SJSA1 (cell line): ENCODE measurements around the gene TPST2. TPM values are rescaled to one million over a fixed set of nuclear protein-coding genes. Genes with fewer than 3 reads are reported as not detected.

Source experiments
- DNase-seq, 2 experiments: peaks; one replicate each; pipeline ENCODE4 v3.0.0-alpha.2; 2015 to 2020; ENCODE audit warnings: low spot score in 2 of 2, low read depth in 1 of 2
- H3K27ac ChIP-seq: fragments of 250-450 bp; sonication (Bioruptor Pico); 2 replicates; pipeline ENCODE4 v1.5.1; 2020; ENCODE audit warnings: mild to moderate bottlenecking, moderate library complexity
- H3K27me3 ChIP-seq: fragments of 250-450 bp; sonication (Bioruptor Pico); replicated peaks from 2 replicates; pipeline ENCODE4 v1.5.1; 2020; ENCODE audit warnings: mild to moderate bottlenecking, moderate library complexity
- H3K36me3 ChIP-seq: fragments of 250-450 bp; sonication (Bioruptor Pico); 2 replicates; pipeline ENCODE4 v1.5.1; 2020; ENCODE audit warnings: mild to moderate bottlenecking
- H3K4me1 ChIP-seq: fragments of 250-450 bp; sonication (Bioruptor Pico); replicated peaks from 2 replicates; pipeline ENCODE4 v1.6.1; 2021; ENCODE audit warnings: mild to moderate bottlenecking
- H3K4me3 ChIP-seq: fragments of 250-450 bp; sonication (Bioruptor Pico); 2 replicates; pipeline ENCODE4 v1.5.1; 2020; ENCODE audit warnings: mild to moderate bottlenecking
- H3K9me3 ChIP-seq: fragments of 250-450 bp; sonication (Bioruptor Pico); replicated peaks from 2 replicates; pipeline ENCODE4 v1.5.1; 2020; ENCODE audit warnings: mild to moderate bottlenecking
- total RNA-seq: library from RNA; depleted of rRNA; stranded (reverse); fragments of >200 nt; shearing (Covaris generic); gene quantifications from 2 replicates; pipeline ENCODE4 v1.2.3, GENCODE V29; 2014

The TPST2 gene
- total RNA-seq, 1 experiment from 2014 or later: 34.8 TPM

GRCh38 chr22:26602127-26602526 is 12.2 kb upstream of the TPST2 start:
- no peak for DNase-seq
- Histone ChIP-seq H3K27me3 (no peaks in the 10 kb centered on the region), H3K4me3 (no peak overlapping the region), H3K27ac (no peak overlapping the region), H3K36me3 (no peaks in the 10 kb centered on the region), H3K9me3 (no peaks in the 10 kb centered on the region), H3K4me1 (peaks cover 13% of the 10 kb centered on the region)

DNA sequence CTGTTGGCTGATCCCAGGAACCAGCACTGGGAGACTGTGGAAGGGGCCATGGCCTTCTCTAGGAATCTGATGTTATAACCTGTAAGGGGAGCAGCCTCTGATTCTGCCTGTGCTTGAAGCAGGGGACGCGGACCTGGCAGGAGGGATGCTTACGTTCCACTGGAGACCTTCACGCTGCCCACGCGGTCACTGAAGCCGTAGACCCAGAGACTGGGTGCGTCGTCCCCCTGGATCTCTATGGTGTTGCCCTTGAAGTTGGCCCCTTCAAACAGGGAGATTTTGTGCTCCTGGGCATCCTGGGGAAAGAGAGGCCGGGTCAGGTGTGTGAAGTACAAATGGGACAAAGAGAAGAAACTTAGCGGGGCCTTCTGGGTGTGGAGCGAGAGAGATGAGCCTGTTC is 11.8 kb upstream of the TPST2 start:
- no peaks in the 10 kb centered on the region for H3K9me3 ChIP-seq
- no peak for DNase-seq
- H3K4me1 ChIP-seq: peaks cover 13% of the 10 kb centered on the region
- no peak overlapping the region for H3K27ac ChIP-seq
- H3K4me3 ChIP-seq: no peak overlapping the region
- no peaks in the 10 kb centered on the region for H3K36me3 ChIP-seq
- H3K27me3 ChIP-seq: no peaks in the 10 kb centered on the region

DNA sequence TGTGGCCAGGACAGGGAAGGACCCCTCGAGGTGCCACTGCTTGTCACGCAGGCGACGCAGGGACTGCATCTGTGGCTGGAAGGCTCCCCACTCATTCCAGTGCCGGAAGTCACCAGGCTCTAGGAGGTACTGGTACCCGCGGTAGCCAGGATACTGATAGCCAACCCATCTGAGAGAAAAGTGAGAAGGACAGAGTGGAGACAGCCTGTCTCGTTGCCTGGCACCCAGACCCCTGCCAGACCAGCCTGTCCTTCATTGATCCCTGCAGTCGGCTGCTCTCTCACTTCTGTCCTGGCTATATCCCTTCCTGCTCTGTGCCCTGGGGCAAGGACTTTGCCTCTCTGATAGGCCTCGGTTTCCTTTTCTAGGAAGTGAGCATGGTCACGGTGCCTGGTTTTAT is 9.6 kb upstream of the TPST2 start:
- no peak overlapping the region for H3K27ac ChIP-seq
- no peak overlapping the region for H3K4me3 ChIP-seq
- peaks cover 8% of the 10 kb centered on the region for H3K4me1 ChIP-seq
- no peak for DNase-seq
- no peaks in the 10 kb centered on the region for H3K27me3 ChIP-seq
- no peaks in the 10 kb centered on the region for H3K9me3 ChIP-seq
- no peaks in the 10 kb centered on the region for H3K36me3 ChIP-seq

GRCh38 chr22:26597480-26597879 is 7.5 kb upstream of the TPST2 start:
- Histone ChIP-seq H3K4me1 (no peaks in the 10 kb centered on the region), H3K4me3 (no peak overlapping the region), H3K9me3 (no peaks in the 10 kb centered on the region), H3K36me3 (no peaks in the 10 kb centered on the region), H3K27ac (no peak overlapping the region), H3K27me3 (no peaks in the 10 kb centered on the region)
- no peak for DNase-seq

DNA sequence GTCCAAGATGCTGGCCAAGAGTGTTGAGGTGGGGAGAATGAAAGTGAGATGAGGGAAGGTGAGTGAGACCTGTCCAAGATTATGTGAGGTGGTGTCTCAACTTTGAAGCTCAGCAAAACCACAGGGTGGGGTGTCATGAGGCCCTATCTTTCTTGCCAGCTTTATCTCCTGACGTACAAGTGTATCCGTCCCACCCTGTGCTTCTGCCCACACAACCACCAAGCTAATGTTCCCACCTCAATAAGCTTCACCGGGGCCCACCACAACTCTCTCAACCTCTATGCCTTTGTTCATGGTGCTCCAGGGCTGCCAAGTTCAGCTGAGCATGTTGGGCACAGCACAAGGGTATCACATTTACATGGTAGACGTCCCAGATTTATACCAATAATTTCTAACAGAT is 7.1 kb upstream of the TPST2 start:
- H3K36me3 ChIP-seq: no peaks in the 10 kb centered on the region
- H3K4me3 ChIP-seq: no peak overlapping the region
- no peaks in the 10 kb centered on the region for H3K9me3 ChIP-seq
- no peak for DNase-seq
- no peaks in the 10 kb centered on the region for H3K27me3 ChIP-seq
- H3K27ac ChIP-seq: no peak overlapping the region
- no peaks in the 10 kb centered on the region for H3K4me1 ChIP-seq

- no peaks in the 10 kb centered on the region for H3K27me3 ChIP-seq
- H3K4me1 ChIP-seq: peaks cover 10% of the 10 kb centered on the region
- H3K27ac ChIP-seq: no peak overlapping the region
- no peak for DNase-seq
- H3K9me3 ChIP-seq: no peaks in the 10 kb centered on the region
- no peak overlapping the region for H3K4me3 ChIP-seq
- H3K36me3 ChIP-seq: peaks cover 6% of the 10 kb centered on the region
Measured at GRCh38 chr22:26593763-26594162, 3.8 kb upstream of the TPST2 start.

DNA sequence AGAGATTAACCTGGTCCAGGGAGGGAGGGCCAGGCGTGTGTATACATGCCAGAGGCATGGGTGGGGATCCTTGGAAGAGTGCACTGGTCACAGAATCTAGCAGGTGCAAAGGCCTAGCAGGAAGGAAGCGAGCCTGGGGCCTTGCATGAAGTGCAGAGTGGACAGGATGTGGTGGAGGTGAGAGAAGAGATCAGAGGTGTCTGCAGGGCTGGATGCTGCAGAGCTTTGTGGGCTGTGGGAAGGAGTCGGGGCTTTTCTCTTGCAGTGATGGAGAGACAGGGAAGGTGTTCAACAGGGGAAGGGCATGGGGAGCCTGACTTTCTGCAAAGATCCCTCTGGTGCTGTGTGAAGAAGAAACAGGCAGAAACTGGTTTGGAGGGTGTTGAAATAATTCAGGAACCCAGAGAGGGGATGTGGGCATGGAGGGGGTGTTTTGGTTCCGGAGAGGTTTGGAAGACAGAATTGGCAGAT is 2.5 kb upstream of the TPST2 start:
- Histone ChIP-seq H3K4me1 (peaks cover 10% of the 10 kb centered on the region), H3K9me3 (no peaks in the 10 kb centered on the region), H3K36me3 (peaks cover 6% of the 10 kb centered on the region), H3K27me3 (no peaks in the 10 kb centered on the region), H3K4me3 (no peak overlapping the region), H3K27ac (no peak overlapping the region)
- DNase-seq: no peak

GRCh38 chr22:26589367-26589844 is 526 bp downstream of the TPST2 start:
- Histone ChIP-seq H3K27me3 (no peaks in the 10 kb centered on the region), H3K27ac (peak overlapping the region; percentile 54), H3K4me1 (peaks cover 22% of the 10 kb centered on the region), H3K4me3 (peak overlapping the region; percentile 94), H3K36me3 (peaks cover 6% of the 10 kb centered on the region), H3K9me3 (no peaks in the 10 kb centered on the region)
- peak; percentile 36 to 53 for DNase-seq

DNA sequence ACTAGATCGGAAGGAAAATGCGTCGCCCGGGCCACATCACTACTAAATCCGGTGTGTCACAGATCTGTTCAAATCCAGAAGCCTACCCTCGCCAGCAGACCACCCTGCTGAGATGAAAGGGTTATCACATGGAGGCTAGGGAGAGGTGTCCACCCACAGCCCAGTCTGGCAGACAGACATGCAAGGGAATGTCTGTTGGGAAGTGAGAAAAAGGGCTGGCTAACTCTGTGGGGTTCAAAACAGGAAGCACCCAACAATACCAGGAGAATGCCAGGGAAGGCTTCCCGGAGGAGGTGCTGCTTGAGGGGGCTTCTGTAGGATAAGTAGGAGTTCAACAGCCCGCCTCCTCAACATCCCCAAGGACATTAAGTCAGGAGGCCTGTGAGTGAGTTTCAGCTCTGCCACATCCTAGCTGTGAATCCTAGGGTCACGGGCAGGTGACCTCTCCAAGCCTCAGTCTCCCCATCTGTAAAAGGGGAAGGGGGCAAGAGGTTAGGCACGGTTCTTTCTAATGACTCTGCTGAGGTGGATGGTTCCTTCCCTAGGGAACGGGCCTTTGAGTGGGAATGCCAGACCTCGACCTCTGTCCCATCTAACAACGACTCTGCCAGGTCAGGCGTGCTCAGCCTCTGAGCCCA is 1.1 kb downstream of the TPST2 start:
- Histone ChIP-seq H3K9me3 (no peaks in the 10 kb centered on the region), H3K4me3 (peak overlapping the region; percentile 94), H3K27ac (no peak overlapping the region; the same call in 1 of the 2 replicates), H3K36me3 (peaks cover 10% of the 10 kb centered on the region), H3K4me1 (peaks cover 22% of the 10 kb centered on the region), H3K27me3 (no peaks in the 10 kb centered on the region)
- no peak for DNase-seq

GRCh38 chr22:26587991-26588613 is 1.8 kb downstream of the TPST2 start:
- no peak overlapping the region for H3K27ac ChIP-seq
- peaks cover 22% of the 10 kb centered on the region for H3K4me1 ChIP-seq
- H3K27me3 ChIP-seq: no peaks in the 10 kb centered on the region
- no peak overlapping the region for H3K4me3 ChIP-seq
- no peaks in the 10 kb centered on the region for H3K9me3 ChIP-seq
- no peak for DNase-seq
- peaks cover 13% of the 10 kb centered on the region for H3K36me3 ChIP-seq

DNA sequence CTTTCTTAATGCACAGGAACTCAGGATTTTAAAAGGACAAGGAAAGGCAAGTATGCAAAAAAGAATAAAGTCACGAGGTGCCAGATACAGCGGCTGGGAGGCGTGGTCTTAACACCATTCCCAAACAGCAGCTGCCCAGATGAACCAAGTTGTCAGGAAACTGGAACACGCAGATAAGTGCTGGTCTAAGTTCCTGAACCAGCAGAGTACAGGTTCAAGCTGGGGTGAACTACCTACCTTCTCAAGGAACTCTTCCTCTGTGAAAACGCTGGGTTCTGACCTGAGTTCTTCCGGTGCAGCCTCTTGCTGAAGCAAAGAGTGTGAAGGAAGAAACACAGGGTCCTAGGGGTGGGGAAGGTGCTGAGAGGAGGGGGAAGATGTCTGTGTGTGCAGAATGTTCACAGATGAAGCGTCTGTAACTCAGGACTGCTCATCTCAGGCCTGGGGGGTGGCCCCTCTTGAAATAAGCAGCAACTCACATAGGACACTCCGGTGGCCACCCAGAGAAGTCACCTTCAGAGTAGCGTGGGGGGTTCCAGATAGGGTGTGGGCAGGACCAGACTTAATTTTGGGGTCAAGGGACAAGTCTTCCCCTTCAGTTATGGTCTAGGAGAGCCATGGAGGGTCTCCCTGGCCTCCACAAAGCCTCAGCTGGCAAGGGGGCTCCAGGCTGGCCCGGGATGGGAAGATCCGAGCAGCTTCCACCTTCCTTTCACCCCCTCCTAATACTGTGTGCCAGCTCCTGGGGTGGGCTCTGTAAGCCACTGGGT is 3.2 kb downstream of the TPST2 start:
- Histone ChIP-seq H3K27ac (no peak overlapping the region), H3K9me3 (no peaks in the 10 kb centered on the region), H3K27me3 (no peaks in the 10 kb centered on the region), H3K4me3 (no peak overlapping the region), H3K36me3 (peaks cover 22% of the 10 kb centered on the region), H3K4me1 (peaks cover 22% of the 10 kb centered on the region)
- DNase-seq: no peak

GRCh38 chr22:26585104-26585790 is 4.7 kb downstream of the TPST2 start:
- no peaks in the 10 kb centered on the region for H3K9me3 ChIP-seq
- no peaks in the 10 kb centered on the region for H3K27me3 ChIP-seq
- peaks cover 16% of the 10 kb centered on the region for H3K4me1 ChIP-seq
- H3K4me3 ChIP-seq: no peak overlapping the region
- peaks cover 28% of the 10 kb centered on the region for H3K36me3 ChIP-seq
- no peak overlapping the region for H3K27ac ChIP-seq
- peak; percentile 76 to 89 for DNase-seq

DNA sequence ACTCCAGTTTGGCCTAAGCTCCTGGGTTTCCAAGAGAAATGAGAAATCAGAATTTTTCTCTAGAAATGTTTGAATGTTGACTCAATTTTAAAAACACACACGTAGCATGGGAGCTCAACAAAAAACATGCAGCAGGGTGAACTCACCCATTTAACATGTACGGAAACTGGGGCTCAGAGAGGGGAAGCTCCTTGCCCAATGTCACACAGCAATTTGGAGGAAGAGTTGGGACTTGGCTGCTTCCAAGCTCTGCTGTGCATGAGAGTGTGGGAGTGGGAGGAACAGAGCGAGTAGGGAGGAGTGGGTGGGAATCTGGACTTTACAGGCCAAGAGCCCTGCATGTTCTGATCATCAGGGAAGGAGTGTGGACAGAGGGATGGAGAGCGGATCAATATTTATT is 5.9 kb downstream of the TPST2 start:
- no peaks in the 10 kb centered on the region for H3K27me3 ChIP-seq
- H3K36me3 ChIP-seq: peaks cover 24% of the 10 kb centered on the region
- H3K4me1 ChIP-seq: peaks cover 14% of the 10 kb centered on the region
- H3K4me3 ChIP-seq: no peak overlapping the region
- no peak for DNase-seq
- H3K9me3 ChIP-seq: no peaks in the 10 kb centered on the region
- no peak overlapping the region for H3K27ac ChIP-seq
